Measurements from ENCODE around the gene EP400.

Gene EP400

GRCh38 chr12:132026796-132027500, 77.2 kb downstream of the EP400 start:
- Histone ChIP-seq H3K27ac (ENCODE audit: extremely low read depth, low read depth, low read length) (no peak overlapping the region), H3K4me3 (ENCODE audit: low read depth, low read length) (no peak overlapping the region), H3K4me1 (ENCODE audit: control insufficient read depth, insufficient read depth, low read length) (no peaks in the 10 kb centered on the region), H3K9me3 (ENCODE audit: control insufficient read depth, insufficient read depth, low read depth, low read length) (no peaks in the 10 kb centered on the region), H3K36me3 (ENCODE audit: control insufficient read depth in 2 of 2, insufficient read depth in 1 of 2, low read length in 2 of 2) (peaks cover 13 to 91% of the 10 kb centered on the region in 2 experiments)
- ChIA-PET CTCF (no interaction called here), POLR2A (no interaction called here)
- TF ChIP-seq KLF17 (tag by site-specific recombination; IDR thresholded peaks at IDR 0.05) (no peak), ZNF76 (tag by site-specific recombination; IDR thresholded peaks at IDR 0.05; ENCODE audit: borderline replicate concordance, low read depth) (no peak), EGR2 (tag by site-specific recombination; IDR thresholded peaks at IDR 0.05; ENCODE audit: low read depth) (no peak)

- POLR2A ChIA-PET, result no interaction called here
- H3K4me1 ChIP-seq (ENCODE audit: control insufficient read depth, insufficient read depth, low read length), result no peaks in the 10 kb centered on the region
- no peak overlapping the region for H3K27ac ChIP-seq (ENCODE audit: extremely low read depth, low read depth, low read length)
- CTCF ChIA-PET, result no interaction called here
- H3K36me3 ChIP-seq (ENCODE audit: control insufficient read depth in 2 of 2, insufficient read depth in 1 of 2, low read length in 2 of 2), result peaks cover 16 to 90% of the 10 kb centered on the region in 2 experiments
- no peaks in the 10 kb centered on the region for H3K9me3 ChIP-seq (ENCODE audit: control insufficient read depth, insufficient read depth, low read depth, low read length)
- H3K4me3 ChIP-seq (ENCODE audit: low read depth, low read length), result no peak overlapping the region
- TF ChIP-seq EGR2 (tag by site-specific recombination; IDR thresholded peaks at IDR 0.05; ENCODE audit: low read depth) (no peak), SP2 (tag by site-specific recombination; IDR thresholded peaks at IDR 0.05) (no peak), GLIS2 (tag by site-specific recombination; IDR thresholded peaks at IDR 0.05) (no peak), IKZF3 (tag by site-specific recombination; IDR thresholded peaks at IDR 0.05) (no peak), BCL11B (tag by site-specific recombination; IDR thresholded peaks at IDR 0.05; ENCODE audit: low read depth) (no peak), ZNF843 (tag by site-specific recombination; IDR thresholded peaks at IDR 0.05) (no peak), ZNF510 (tag by site-specific recombination; IDR thresholded peaks at IDR 0.05; ENCODE audit: insufficient replicate concordance) (no peak), ZNF677 (tag by site-specific recombination; IDR thresholded peaks at IDR 0.05) (no peak)
Observed at GRCh38 chr12:132027636-132028035, 77.9 kb downstream of the EP400 start.

- Histone ChIP-seq H3K27ac (ENCODE audit: extremely low read depth, low read depth, low read length) (no peak overlapping the region), H3K36me3 (ENCODE audit: control insufficient read depth in 2 of 2, insufficient read depth in 1 of 2, low read length in 2 of 2) (peaks cover 12 to 93% of the 10 kb centered on the region in 2 experiments), H3K4me1 (ENCODE audit: control insufficient read depth, insufficient read depth, low read length) (no peaks in the 10 kb centered on the region), H3K4me3 (ENCODE audit: low read depth, low read length) (no peak overlapping the region), H3K9me3 (ENCODE audit: control insufficient read depth, insufficient read depth, low read depth, low read length) (no peaks in the 10 kb centered on the region)
- ChIA-PET POLR2A (no interaction called here), CTCF (no interaction called here)
- TF ChIP-seq BCL11A (tag by site-specific recombination; IDR thresholded peaks at IDR 0.05; ENCODE audit: low read depth), result no peak
- no peak for TF ChIP-seq ZNF514 (tag by site-specific recombination; IDR thresholded peaks at IDR 0.05)
- TF ChIP-seq ZNF791 (tag by site-specific recombination; IDR thresholded peaks at IDR 0.05), result no peak
- TF ChIP-seq ZNF148 (tag by site-specific recombination; IDR thresholded peaks at IDR 0.05; ENCODE audit: borderline replicate concordance), result no peak
- TF ChIP-seq ZIC2 (tag by site-specific recombination; IDR thresholded peaks at IDR 0.05), result no peak
- no peak for TF ChIP-seq ZBTB10 (tag by site-specific recombination; IDR thresholded peaks at IDR 0.05)
- TF ChIP-seq ZBTB48 (tag by site-specific recombination; IDR thresholded peaks at IDR 0.05), result no peak
- TF ChIP-seq ZNF37A (tag by site-specific recombination; IDR thresholded peaks at IDR 0.05), result no peak
- TF ChIP-seq ZNF677 (tag by site-specific recombination; IDR thresholded peaks at IDR 0.05), result no peak
- no peak for TF ChIP-seq ZNF518A (tag by site-specific recombination; conservative IDR thresholded peaks at IDR 0.05; ENCODE audit: low read depth)
- no peak for TF ChIP-seq ZFP3 (tag by site-specific recombination; IDR thresholded peaks at IDR 0.05; ENCODE audit: low read depth)
Observed at GRCh38 chr12:132028111-132028510, 78.4 kb downstream of the EP400 start.
